BJ (cell line): ENCODE results near the gene PLEKHJ1. TPM values are rescaled to one million over a fixed set of nuclear protein-coding genes. Genes with fewer than 3 reads are reported as not detected.

ENCODE experiments used
- CTCF ChIA-PET: fragments of 350-600 bp; formaldehyde crosslinking; extraction: SDS; loops from one replicate; lab custom pipeline; 2021; ENCODE audit warnings: antibody characterized with exemption, inconsistent platforms; lab: Yijun Ruan, JAX
- POLR2A ChIA-PET: fragments of 300-600 bp; sonication (Branson Sonifier 250); formaldehyde crosslinking; extraction: SDS; loops from one replicate; lab custom pipeline; 2021; ENCODE audit warnings: antibody characterized with exemption; lab: Charles Lee
- DNase-seq: peaks from one replicate; pipeline ENCODE4 v3.0.0-alpha.2; 2011; ENCODE audit warnings: low read depth
- H3K27me3 ChIP-seq: 2 replicates; pipeline ENCODE4 v1.6.0; 2011; ENCODE audit warnings: low read length; ENCODE audit not compliant: control insufficient read depth, insufficient read depth
- H3K36me3 ChIP-seq: 2 replicates; pipeline ENCODE4 v1.5.1; 2011; ENCODE audit warnings: low read length; ENCODE audit not compliant: control insufficient read depth, insufficient read depth
- H3K4me3 ChIP-seq: 2 replicates; pipeline ENCODE4 v1.5.1; 2011; ENCODE audit warnings: low read depth, mild to moderate bottlenecking, control low read depth, low read length
- CTCF ChIP-seq: IDR thresholded peaks from 2 replicates; pipeline ENCODE4 v1.5.1; 2011; ENCODE audit warnings: low read depth, mild to moderate bottlenecking, control low read depth, inconsistent platforms, low read length, moderate library complexity; ENCODE audit not compliant: insufficient read depth
- polyA plus RNA-seq: library from polyadenylated mRNA; depleted of rRNA; stranded (reverse); fragments of >200 nt; gene quantifications from 2 replicates; pipeline ENCODE4 v1.2.3, GENCODE V29; 2011

Gene PLEKHJ1
- polyA plus RNA-seq, 1 experiment, result 65.8 TPM

DNA sequence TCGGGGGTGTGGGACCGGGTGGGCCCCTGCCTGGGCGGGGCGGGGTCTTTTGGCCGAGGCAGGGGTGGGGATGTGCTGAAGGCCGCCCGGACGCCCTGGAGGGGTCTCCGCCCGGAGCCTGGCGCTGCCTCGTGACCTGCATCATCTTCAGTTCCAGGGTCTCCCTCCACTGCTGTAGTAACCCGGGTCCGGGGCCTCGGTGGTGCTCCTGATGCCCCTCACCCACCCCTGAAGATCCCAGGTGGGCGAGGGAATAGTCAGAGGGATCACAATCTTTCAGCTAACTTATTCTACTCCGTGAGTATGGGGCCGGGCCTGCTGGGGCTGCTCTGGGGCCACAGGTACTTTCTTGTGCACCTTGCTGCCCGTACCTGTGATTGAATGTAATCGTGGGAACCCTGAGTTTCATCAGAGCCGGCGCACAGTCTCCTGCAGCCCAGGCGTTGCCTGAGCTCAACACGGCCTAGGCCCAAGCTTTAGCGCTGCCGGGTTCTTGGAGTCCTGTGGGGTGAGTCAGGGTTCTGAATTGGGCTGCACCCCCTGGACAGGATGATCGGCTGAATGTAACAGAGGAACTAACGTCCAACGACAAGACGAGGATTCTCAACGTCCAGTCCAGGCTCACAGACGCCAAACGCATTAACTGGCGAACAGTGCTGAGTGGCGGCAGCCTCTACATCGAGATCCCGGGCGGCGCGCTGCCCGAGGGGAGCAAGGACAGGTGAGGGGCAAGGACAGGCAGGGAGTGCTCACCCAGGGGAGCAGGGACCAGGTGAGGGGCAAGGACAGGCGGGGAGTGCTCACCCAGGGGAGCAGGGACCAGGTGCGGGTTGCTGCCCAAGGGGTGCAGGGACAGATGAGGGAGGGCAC is 35.3 kb upstream of the PLEKHJ1 start:
- no peaks in the 10 kb centered on the region for H3K27me3 ChIP-seq
- CTCF ChIA-PET, result interaction anchor here (0.8 to 5.9 kb wide), 5 partner anchors 16 to 278 kb away, joined by 3 to 34 read pairs (median 5); no protein-coding TSS in a partner anchor

DNA sequence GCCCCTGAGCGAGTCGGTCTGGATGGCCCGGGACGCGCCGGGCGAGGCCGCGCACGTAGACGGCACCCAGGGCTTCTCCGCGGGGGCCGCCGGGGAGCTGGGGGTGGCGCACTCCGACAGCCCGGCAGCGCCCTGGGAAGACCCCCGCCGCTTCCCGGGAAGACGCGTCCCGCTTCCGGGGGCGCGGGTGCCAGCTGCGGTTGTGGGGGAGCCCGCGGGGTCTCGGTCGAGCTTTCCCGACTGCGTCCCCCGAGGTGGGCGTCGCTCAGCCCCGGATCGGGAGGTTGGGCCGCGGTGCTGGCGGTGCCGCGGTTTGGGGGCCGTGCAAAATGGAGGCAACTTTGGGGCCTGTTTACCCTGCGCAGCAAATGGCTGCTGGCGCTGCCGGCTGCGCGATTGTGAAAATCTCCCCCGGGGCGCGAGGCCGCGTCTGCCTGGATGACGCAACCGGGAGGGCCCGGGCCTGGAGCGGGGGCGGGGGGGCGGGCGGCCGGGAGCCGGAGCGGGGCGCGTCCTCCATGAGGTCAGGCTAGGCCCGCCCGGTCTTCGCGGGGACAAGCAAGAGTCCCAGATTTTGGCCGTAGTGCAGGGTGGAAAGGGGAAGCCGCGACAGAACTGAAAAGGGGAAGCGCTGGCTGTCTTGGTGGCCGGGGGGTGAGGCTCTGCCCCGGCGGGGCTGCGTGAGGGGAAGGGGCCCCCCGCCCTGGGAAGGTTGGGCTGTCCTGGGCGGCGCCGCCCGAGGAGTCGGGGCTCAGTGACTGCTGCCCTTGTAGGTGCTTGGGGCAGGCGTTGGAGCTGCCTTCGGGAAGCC is 34.5 kb upstream of the PLEKHJ1 start:
- no peak for TF ChIP-seq CTCF
- Histone ChIP-seq H3K27me3 (no peaks in the 10 kb centered on the region), H3K4me3 (peak overlapping the region; percentile 99), H3K36me3 (peaks cover 19% of the 10 kb centered on the region)
- CTCF ChIA-PET, result interaction anchor here (1.1 to 1.7 kb wide), 4 partner anchors 17 to 115 kb away, joined by 3 to 5 read pairs (median 3); no protein-coding TSS in a partner anchor
- POLR2A ChIA-PET, result interaction anchor here (0.5 to 0.8 kb wide), 2 partner anchors 205 to 352 kb away, joined by 4 to 6 read pairs; partner anchors contain the start of gene GADD45B
- DNase-seq, result no peak

More for the DNA sequence above, 35.3 kb upstream of the PLEKHJ1 start:
- DNase-seq, result no peak
- Histone ChIP-seq H3K36me3 (peaks cover 22% of the 10 kb centered on the region), H3K4me3 (peak overlapping the region; percentile 99)
- no peak for TF ChIP-seq CTCF
- POLR2A ChIA-PET, result interaction anchor here (0.5 to 0.6 kb wide), 2 partner anchors 205 to 413 kb away, joined by 3 to 6 read pairs; partner anchors contain the start of gene GADD45B

- no peak for DNase-seq
- ChIA-PET POLR2A (interaction anchor here (0.8 to 1.0 kb wide), 2 partner anchors 31 to 353 kb away, joined by 3 to 4 read pairs; no protein-coding TSS in a partner anchor), CTCF (interaction anchor here (1.1 to 1.5 kb wide), 3 partner anchors 16 to 114 kb away, joined by 3 read pairs; no protein-coding TSS in a partner anchor)
- TF ChIP-seq CTCF, result no peak
- Histone ChIP-seq H3K36me3 (peaks cover 16% of the 10 kb centered on the region), H3K27me3 (no peaks in the 10 kb centered on the region), H3K4me3 (peak overlapping the region; percentile 99)
These were observed 34.0 kb upstream of the PLEKHJ1 start for GRCh38 chr19:2270157-2270422.

DNA sequence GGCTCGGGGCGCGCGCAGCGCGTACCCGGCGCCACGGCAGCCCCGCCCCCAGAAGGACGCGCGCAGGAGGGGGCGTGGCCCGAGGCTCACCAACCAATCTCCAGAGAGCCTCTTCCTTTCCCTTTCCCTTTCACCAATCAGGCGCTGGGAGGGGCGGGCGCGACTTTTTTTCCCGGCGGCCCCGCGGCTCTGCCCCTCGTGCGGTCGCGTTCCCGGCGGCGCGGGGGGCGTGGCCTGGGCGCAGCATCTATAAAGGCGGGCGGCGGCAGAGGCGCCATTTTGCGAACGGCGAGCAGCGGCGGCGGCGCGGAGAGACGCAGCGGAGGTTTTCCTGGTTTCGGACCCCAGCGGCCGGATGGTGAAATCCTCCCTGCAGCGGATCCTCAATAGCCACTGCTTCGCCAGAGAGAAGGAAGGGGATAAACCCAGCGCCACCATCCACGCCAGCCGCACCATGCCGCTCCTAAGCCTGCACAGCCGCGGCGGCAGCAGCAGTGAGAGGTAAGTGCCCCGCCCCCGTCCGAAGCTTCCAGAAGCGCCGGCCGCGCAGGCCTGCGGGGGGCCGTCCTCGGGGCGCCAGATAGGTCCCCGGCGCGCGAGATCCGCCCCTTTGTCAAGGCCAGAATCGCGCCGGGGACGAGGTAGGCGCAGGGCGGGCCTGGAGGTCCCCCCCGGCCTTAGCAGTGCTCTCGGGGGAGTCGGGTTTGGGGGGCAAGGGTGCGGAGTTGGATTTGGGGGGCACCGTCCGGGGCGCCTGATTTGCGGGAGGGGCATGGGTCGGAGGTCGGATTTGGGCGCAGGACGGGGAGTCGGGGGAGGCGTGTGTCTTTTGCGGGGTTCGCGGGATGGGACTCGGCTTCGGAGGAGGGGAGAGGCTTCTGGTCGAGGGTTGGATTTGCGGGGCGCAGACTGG is 33.4 kb upstream of the PLEKHJ1 start:
- ChIA-PET POLR2A (interaction anchor here (1.0 kb wide), 1 partner anchor 31 kb away, joined by 3 read pairs; no protein-coding TSS in a partner anchor), CTCF (interaction anchor here (1.2 kb wide), 1 partner anchor 16 kb away, joined by 3 read pairs; no protein-coding TSS in a partner anchor)
- Histone ChIP-seq H3K36me3 (peaks cover 15% of the 10 kb centered on the region), H3K27me3 (no peaks in the 10 kb centered on the region), H3K4me3 (peak overlapping the region; percentile 99)
- DNase-seq, result peak; percentile 66
- TF ChIP-seq CTCF, result no peak
